LoVo (cell line): ENCODE measurements around the gene NUP188.
"Not testable (repeated sequence)": the region's sequence is repeated elsewhere in the genome, so short reads cannot be mapped to it uniquely, and the experiment has no call there.

ENCODE experiments used
- DNase-seq: peaks from one replicate; pipeline ENCODE4 v3.0.0-alpha.2; 2016; ENCODE audit warnings: low spot score

The NUP188 gene

DNA sequence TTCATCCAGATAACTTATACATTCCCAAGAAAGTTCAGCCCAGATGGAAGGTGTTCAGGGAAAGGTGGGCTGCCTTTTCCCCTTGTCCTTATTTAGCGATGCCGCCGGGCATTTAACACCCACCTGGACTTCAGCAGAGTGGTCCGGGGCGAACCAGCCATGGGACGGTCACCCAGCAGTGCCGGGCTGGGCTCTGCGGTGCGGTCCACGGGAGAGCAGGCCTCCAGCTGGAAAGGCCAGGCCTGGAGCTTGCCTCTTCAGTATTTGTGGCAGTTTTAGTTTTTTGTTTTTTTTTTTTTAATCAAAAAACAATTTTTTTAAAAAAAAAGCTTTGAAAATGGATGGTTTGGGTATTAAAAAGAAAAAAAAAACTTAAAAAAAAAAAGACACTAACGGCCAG, 30.8 kb upstream of the NUP188 start:
- no peak for DNase-seq

DNA sequence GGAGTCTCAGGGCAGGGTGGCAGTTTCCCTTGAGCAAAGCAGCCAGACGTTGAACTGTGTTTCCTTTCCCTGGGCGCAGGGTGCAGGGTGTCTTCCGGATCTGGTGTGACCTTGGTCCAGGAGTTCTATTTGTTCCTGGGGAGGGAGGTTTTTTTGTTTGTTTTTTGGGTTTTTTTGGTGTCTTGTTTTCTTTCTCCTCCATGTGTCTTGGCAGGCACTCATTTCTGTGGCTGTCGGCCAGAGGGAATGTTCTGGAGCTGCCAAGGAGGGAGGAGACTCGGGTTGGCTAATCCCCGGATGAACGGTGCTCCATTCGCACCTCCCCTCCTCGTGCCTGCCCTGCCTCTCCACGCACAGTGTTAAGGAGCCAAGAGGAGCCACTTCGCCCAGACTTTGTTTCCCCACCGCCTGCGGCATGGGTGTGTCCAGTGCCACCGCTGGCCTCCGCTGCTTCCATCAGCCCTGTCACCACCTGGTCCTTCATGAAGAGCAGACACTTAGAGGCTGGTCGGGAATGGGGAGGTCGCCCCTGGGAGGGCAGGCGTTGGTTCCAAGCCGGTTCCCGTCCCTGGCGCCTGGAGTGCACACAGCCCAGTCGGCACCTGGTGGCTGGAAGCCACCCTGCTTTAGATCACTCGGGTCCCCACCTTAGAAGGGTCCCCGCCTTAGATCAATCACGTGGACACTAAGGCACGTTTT, 30.2 kb upstream of the NUP188 start:
- DNase-seq = no peak

DNA sequence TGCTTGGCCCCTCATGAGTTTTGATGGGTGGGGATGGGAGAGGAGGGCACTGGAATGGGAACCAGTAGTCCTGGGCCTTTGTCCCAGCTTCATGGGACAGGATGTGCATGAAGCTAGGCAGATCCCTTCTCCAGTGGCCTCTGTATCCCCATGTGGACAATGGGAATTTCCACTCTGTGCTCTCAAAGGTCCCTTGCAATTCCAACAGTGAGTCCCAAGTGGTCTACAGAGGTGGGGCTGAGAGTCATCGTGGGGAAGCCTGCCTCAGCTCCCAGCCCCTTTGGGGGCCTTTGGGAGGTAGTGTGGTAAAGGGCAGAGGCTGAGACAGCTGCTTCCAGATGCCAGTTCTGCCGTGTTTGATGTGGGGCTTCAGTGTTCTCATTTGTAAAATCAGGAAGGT, 28.6 kb upstream of the NUP188 start:
- DNase-seq = no peak

DNA sequence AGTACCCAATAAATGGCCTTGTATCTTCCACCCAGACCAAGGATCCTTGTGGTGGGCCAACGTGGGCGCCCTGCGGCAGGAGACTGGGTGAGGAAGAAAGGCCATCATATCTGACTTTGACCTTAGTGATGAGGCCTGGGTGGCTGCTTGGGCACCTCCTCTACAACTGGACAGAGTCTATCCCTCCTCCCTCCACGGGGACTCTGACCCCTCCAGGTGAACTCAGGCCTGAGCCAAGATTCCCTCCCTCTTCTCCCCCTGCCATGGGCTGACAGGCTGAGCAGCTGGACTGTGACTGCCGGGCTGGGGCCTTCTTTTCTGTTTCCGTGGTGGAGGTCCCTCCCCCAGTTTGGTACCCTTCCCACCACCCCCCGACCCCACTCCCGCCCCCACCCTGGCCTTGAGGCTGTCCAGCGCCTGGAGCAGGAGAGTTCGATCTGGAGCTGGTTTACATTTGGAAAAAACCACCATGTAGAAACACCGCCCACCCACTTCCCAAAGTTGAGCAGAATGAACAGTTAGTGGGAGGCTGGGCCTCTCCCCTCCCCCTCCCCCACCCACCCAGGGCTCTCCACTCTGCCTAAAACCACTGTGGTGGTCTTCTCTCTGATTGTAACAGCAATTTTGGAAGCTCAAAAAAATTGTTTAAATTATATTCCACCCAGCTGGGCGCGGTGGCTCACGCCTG, 28.0 kb upstream of the NUP188 start:
- DNase-seq = no peak

DNA sequence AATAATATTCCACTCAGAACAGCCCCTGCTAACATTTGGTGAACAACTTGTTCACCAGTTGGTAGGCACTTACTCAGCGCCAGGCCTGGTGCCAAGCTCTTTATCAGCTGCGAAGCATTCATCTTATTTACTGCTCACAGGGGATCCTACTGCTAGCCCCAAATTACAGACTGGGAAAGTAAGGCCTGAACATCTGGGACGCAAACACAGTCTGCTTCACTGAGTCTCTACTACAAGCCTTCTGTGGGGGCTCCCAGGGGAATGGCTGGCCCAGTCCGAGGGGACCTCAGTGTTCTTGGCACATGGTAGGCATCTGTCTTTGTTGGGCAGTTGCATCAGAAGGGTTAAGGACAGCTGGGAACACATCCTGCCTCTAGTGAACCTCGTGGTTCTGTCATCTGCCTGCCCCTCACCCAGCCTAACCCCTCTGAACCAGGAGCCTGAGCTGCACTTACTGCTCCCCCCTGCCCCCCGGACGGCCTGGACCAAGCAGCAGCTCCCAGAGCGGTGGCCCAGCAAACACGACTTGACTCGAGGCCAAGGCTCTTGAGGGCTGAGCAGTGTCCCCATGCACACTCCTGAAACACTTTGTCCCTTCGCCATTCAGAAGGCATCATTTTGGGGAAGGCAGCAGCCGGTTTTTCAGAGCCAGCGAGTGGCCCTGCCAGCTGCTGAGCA, 27.0 kb upstream of the NUP188 start, which contains the start of gene PHYHD1:
Gene PHYHD1, plus strand, starts transcription at position 602 of the 678 bp plus-strand sequence. CDS start 1,342 bp downstream, outside the sequence.
- no peak for DNase-seq

DNA sequence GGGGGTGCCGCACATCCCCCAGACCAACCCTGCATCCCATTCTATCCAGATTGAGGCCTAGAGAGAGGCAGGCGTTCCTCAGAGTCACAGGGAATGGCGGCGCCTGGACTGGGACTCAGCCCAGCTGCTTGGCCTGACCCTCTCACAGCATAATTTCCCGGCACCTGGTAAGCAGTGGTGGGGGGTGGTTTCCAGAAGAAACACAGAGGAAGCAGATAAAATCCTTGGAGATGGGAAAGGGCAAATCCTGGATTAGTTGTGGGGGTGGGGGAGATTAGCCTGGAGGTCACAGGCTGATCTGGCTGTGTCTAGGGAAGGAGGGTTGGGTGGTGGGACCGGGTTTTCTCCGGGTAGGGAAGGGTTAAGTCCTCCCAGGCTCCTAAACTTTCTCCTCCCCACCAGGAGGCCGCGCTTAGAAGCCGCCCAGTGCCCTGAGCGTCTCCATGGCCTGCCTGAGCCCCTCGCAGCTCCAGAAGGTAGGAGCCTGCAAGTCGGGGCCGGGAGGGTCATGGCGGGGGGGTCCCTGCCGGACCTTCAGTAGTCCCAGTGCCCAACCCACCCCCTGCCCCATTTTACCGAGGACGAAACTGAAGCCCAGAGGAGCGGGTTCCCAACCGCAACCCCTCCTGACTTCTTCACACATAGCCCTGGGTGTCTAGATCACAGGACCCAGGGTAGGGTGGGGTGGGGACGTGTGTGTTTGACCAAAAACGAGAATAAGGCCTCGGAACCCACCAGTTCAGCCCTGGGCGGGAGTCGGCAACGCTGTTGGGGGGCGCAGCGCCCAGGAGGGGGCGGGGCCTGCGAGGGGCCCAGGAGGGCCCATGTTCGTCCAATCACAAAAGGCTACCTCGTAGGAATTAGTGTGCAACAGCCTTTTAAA, 25.4 kb upstream of the NUP188 start:
- DNase-seq = no peak

DNA sequence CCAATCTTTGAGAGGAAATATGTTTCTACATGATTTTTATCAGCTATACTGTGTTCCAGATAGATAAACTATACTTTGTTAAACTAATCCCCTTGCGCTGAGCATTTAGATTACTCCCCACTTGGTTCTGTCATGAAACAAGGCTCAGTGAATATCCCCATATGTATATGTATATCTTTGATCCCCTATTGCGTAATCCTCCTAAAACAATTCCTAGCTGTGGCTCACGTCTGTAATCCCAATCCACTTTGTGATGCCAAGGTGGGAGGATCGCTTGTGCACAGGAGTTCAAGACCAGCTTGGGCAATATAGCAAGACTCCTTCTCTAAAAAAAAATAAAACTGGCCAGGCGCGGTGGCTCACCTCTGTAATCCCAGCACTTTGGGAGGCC, 24.0 kb upstream of the NUP188 start:
- no peak for DNase-seq

DNA sequence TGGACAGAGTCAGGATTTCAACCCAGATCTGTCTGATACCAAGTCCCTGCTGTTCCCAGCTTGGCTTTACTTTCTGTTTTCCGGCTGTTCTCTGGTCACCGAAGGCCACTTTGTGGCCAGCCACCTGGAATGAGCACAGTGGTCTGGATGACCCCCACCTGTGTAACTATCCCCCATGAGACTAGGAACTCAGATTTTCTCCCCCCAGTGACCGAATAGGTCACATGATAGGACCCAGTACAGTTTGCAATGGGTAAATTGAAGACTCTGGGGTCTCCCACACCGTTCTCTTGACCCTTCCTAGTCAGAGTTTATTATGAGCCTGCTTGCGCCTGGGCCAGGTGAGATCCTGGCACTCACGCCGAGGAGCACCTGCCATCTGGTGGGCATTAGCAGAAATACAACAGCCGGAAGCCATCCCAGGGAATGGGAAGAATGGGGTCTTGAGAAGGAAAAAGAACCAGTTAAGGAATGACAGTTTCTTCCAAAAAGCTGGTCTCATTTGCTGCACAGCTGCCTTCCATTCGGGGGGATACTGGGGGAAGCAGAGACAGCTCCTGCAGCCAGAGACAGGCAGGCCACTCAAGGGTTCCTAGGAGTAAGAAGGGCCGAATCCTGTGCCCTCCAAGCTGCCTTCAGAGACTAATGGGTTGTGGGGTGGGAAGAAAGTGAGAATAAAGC, 19.6 kb upstream of the NUP188 start:
- peak; percentile 68 for DNase-seq

DNA sequence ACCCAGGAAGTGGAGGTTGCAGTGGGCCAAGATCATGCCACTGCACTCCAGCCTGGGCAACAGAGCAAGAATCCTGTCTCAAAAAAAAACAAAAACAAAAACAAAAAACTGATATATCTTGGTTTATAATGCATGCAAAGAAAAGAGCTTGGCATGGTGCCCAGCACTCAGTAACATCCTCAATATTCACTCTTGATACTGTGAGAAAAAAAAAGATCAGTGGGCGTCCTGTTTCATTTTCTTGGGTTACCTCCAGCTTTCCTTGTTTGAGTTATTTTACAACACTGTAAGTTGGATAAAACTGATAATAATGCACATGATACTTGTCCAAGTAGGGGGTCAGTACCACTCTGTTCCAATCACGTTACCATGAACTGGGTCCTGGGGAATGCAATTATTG, 18.9 kb upstream of the NUP188 start:
- no peak for DNase-seq

DNA sequence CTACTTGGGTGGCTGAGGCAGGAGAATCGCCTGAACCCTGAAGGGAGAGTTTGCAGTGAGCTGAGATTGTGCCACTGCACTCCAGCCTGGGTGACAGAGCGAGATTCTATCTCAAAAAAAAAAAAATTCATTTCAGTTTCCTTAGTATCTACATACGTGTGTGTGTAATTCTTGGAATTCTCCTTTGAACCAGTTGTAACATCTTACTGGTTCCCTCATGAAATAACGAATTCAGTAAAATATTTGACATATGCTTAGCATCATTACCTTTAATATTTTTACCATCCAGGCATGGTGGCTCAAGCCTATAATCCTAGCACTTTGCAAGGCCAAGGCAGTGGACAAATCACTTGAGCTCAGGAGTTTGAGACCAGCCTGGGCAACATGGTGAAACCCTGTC, 17.9 kb upstream of the NUP188 start:
- no peak for DNase-seq

DNA sequence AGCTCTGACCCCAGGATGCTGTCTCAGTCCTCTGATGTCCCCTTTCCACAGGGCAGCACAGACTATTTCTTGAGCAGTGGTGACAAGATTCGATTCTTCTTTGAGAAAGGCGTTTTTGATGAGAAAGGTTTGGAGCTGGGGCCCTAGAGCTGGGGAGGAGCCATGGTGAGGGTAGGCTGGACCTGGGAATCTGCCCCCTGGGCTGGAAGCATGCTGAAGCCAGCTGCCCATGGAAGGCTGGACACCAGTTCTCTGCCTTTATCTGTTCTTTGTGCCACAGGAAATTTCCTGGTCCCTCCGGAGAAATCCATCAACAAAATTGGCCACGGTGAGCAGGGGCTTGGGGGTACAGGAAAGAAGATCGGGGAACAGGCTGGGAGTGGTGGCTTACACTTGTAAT, 13.8 kb upstream of the NUP188 start:
- DNase-seq = no peak

DNA sequence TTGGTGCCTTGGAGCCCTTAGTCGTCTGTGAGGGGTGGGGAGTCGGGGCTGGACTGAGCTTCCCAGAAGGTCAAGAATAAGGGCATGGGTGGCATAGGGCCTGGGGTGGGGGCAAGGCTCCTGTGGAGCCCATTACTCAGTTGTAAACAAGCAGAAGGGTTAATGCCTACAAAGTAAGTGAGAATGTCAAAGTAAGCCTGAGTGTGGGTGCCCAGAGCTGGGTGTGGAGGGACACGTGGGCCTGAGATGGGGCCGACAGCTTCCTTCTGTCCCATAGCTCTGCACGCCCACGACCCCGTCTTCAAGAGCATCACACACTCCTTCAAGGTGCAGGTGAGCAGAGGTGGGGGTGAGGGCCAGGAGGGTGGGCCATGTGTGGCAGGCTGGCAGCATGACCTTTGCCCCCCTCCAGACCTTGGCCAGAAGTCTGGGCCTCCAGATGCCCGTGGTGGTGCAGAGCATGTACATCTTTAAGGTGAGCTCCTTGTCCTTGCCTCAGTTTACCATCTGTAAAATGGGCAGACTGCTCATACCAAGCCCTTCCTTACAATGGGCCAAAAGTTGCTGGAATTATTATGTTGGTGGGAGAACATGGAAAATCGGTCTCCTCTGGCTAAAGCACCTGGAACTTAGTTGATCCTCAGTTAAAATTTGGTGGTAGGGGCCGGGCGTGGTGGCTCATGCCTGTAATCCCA, 11.2 kb upstream of the NUP188 start:
- no peak for DNase-seq

DNA sequence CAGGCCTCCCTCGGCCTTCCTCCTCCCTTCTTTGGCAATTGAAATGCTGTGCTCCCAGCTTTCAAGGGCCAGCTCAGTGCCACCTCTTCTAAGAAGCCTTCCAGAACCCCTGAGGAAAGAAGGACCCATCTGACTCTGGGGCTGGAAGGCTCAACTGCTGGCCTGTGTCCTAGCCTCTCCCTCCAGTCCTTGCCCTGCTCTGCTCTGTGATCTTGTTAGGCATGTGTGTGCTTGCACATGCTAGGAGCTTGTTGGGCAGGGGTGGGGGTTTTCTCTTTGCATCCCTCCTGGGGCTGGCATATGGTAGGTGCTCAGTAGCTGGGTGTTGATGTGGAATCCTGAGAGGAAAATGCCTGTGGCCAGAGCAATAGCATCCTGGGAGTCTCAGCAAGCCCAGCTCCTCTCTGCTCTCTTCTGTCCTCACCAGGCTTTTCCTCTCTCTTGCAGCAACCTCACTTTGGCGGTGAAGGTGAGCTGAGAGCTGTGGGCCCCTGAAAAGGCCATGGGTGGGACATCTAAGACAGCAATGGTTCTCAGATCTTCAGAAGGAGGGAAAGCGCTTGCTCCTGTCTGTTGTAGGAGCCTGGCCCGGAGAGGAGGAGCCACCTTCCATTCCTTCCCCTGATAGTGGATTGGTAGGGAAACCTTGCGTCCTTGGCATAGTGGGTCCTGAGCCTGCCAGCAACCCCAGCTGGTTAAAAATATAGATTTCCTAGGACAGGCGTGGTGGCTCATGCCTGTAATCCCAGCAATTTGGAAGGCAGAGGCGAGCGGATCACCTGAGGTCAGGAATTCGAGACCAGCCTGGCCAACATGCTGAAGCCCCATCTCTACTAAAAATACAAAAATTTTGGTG, 10.0 kb upstream of the NUP188 start:
- DNase-seq = no peak

DNA sequence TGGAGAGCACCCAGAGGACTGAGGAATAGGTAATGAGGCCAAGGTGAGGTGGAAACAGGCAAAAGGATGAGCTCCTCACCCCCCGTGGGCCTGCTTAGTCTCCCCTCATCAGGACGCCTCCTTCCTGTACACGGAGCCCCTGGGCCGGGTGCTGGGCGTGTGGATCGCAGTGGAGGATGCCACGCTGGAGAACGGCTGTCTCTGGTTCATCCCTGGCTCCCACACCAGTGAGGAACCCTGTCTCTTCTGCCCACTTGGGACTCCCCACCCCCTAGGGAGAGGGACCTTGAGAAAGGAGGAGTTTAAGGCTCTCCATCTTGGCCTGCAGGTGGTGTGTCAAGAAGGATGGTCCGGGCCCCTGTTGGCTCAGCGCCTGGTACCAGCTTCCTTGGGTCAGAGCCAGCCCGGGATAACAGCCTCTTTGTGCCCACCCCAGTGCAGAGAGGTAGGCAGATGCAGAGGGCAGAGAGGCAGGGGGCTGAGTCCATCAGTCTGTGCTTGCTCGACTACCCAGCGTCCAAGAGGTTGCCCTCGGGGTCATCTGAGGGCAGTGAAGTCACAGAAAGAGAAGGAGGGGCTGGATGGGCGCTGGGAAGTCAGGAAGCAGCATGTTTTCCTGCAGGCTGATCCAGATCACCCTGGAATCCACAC, 7.1 kb upstream of the NUP188 start:
- no peak for DNase-seq

DNA sequence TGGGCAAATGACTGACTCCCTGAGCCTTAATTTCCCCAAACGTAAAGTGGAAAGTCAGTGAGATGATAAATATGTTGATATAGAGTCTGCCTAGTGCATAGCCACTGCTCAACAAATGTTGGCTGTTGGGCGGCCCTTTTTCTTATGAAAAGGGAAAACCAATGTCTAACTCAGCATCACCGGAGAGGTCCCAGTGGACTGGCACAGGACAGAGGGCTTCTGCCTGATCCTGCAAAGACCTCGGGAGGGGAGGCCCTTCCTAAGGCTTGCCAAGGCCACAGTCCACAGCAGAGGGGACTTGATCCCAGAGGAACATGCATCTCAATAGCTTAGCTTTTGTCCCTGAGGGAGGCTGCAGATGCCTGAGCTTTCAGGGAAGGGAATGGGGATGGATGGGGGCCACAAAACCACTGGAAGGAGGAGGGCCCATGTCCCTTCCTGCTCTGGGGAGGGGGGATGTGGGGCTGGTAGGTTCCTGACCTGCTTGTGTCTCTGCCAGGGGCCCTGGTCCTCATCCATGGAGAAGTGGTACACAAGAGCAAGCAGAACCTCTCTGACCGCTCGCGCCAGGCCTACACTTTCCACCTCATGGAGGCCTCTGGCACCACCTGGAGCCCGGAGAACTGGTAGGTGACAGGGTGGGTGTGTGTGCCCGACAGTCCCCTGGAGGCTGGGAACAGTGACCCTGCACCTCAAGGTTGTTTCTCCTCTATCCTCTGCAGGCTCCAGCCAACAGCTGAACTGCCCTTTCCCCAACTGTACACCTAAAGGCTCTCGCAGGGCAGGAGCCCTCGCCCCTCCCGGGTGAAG, 6.3 kb upstream of the NUP188 start:
- DNase-seq = no peak

DNA sequence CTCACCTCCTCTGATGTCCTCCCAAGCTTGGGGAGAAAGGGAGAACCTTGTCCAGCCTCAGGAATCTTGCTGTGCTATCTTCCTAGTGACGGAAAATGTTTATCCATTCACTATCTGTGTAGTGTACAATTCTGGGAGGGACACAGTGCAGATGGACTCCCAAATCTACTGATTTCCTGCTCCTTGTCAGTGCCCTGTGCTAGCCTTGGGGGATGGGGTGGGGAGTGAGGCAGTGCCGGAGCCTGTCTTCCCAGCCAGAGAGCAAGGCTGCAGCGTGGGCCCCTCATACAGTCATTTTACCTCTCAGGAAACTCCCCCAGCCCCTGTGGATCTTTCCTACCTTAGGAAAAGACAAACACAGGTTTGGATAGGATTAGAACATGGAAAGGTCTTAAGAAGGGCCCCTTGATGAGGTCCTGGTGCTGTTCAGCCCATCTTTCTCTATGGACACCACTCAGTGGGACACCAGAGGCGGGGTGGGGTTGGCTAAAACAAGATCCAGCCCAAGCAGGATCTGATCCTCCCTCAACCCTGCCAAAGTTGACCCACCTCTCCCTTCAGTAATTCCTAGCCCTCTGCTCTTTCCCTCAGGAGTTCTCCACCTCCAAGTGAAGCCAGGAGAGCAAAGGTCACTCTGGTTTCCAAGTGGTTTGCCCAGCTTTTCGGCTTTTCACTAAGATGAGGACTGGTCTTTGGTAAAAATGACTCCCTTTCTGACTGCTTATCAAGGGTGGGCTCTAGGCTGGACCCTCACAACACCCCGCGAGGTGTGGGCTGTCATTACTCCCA, 3.5 kb upstream of the NUP188 start:
- DNase-seq = no peak

DNA sequence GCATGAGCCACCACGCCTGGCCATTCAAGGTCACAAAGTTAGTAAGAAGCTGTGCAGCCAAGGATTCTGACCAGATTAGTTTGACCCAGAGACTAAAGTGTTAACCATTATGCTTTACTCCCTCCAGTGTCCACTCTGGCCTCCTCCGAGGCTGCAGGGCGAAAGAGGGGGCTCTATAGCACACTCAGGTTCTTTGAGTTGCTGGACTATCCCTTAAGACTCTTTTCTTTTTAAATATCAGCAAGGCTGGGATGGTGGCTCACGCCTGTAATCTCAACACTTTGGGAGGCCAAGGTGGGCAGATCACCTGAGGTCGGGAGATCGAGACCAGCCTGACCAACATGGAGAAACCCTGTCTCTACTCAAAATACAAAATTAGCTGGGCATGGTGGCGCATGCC, 2.5 kb upstream of the NUP188 start:
- not testable (repeated sequence) for DNase-seq
